Lower leg skin (tissue), 3 donors: ENCODE data around the gene BICRA.

Experiments
- POLR2A ChIP-seq, 2 donors: fragments of 450-650 bp; IDR thresholded peaks; one replicate each; pipeline ENCODE4 v1.6.1; 2016 to 2017; ENCODE audit warnings: antibody characterized with exemption in 2 of 2, mild to moderate bottlenecking in 1 of 2, moderate library complexity in 1 of 2
- TF ChIP-seq, protein P1 (sequence below), 3 donors: fragments of 450-650 bp; IDR thresholded peaks; one replicate each; pipeline ENCODE4 v1.5.1; 2016; ENCODE audit warnings: antibody characterized with exemption in 3 of 3, mild to moderate bottlenecking in 3 of 3, moderate library complexity in 2 of 3

GRCh38 chr19:47601180-47601904 is 7.6 kb upstream of the BICRA start:
- TF ChIP-seq, protein P1, sequence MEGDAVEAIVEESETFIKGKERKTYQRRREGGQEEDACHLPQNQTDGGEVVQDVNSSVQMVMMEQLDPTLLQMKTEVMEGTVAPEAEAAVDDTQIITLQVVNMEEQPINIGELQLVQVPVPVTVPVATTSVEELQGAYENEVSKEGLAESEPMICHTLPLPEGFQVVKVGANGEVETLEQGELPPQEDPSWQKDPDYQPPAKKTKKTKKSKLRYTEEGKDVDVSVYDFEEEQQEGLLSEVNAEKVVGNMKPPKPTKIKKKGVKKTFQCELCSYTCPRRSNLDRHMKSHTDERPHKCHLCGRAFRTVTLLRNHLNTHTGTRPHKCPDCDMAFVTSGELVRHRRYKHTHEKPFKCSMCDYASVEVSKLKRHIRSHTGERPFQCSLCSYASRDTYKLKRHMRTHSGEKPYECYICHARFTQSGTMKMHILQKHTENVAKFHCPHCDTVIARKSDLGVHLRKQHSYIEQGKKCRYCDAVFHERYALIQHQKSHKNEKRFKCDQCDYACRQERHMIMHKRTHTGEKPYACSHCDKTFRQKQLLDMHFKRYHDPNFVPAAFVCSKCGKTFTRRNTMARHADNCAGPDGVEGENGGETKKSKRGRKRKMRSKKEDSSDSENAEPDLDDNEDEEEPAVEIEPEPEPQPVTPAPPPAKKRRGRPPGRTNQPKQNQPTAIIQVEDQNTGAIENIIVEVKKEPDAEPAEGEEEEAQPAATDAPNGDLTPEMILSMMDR (IDR thresholded peaks at IDR 0.05), result no peak
- no peak for TF ChIP-seq POLR2A (IDR thresholded peaks at IDR 0.05)
